AG04450 (cell line): ENCODE results near the gene SMARCA5. TPM values are rescaled to one million over a fixed set of nuclear protein-coding genes. Genes with fewer than 3 reads are reported as not detected.

Experiments
- CTCF ChIA-PET: fragments of 300-600, 350-600 bp; formaldehyde crosslinking; extraction: SDS; loops from one replicate; lab custom pipeline; 2022; ENCODE audit warnings: antibody characterized with exemption, inconsistent platforms; lab: Charles Lee
- POLR2A ChIA-PET: fragments of 350-600 bp; formaldehyde crosslinking; extraction: SDS; loops from one replicate; lab custom pipeline; 2021; ENCODE audit warnings: antibody characterized with exemption, inconsistent platforms; lab: Yijun Ruan, JAX
- DNase-seq: peaks from one replicate; pipeline ENCODE4 v3.0.0-alpha.2; 2011; ENCODE audit warnings: low read depth, low spot score
- H3K27ac ChIP-seq: one replicate; pipeline ENCODE4 v1.5.1; 2012; ENCODE audit warnings: low read depth, low read length, control low read depth
- H3K27me3 ChIP-seq: one replicate; pipeline ENCODE4 v1.6.0; 2012; ENCODE audit warnings: low read length; ENCODE audit not compliant: control insufficient read depth, insufficient read depth
- H3K4me3 ChIP-seq: 2 replicates; pipeline ENCODE4 v1.5.1; 2011; ENCODE audit warnings: mild to moderate bottlenecking, low read depth, low read length, control low read depth
- H3K9me3 ChIP-seq: 2 replicates; pipeline ENCODE4 v1.5.1; 2012; ENCODE audit warnings: low read length; ENCODE audit not compliant: control insufficient read depth, insufficient read depth
- polyA plus RNA-seq: library from polyadenylated mRNA; depleted of rRNA; stranded (reverse); fragments of >200 nt; gene quantifications from 2 replicates; pipeline ENCODE4 v1.2.3, GENCODE V29; 2011; rRNA removed
- TF ChIP-seq, protein P1 (sequence below): IDR thresholded peaks from 2 replicates; pipeline ENCODE4 v1.5.1; 2011; ENCODE audit warnings: low read depth, low read length, control low read depth, inconsistent platforms

SMARCA5 gene
- polyA plus RNA-seq, 1 experiment, result 26.8 TPM

DNA sequence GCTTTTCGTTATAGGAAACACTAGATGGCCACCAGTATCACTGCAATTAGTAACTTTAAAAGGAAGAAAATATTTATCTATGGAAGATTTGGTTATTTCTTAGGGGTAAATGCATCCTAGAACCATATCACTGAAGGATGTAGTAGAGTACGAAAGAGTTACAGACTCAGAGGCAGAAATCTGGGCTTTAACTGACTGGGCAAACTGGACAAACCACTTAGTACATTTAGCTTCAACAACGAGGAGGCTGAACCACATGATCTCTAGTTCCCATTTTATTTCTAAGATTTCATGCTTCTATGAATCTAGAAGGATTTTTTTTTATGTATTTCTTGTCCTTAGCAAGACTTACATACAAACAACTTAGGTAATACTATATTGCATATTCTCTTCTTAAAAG lies 93.0 kb downstream of the SMARCA5 start:
- ChIA-PET CTCF (no interaction called here), POLR2A (no interaction called here)
- DNase-seq, result no peak
- TF ChIP-seq, protein P1, sequence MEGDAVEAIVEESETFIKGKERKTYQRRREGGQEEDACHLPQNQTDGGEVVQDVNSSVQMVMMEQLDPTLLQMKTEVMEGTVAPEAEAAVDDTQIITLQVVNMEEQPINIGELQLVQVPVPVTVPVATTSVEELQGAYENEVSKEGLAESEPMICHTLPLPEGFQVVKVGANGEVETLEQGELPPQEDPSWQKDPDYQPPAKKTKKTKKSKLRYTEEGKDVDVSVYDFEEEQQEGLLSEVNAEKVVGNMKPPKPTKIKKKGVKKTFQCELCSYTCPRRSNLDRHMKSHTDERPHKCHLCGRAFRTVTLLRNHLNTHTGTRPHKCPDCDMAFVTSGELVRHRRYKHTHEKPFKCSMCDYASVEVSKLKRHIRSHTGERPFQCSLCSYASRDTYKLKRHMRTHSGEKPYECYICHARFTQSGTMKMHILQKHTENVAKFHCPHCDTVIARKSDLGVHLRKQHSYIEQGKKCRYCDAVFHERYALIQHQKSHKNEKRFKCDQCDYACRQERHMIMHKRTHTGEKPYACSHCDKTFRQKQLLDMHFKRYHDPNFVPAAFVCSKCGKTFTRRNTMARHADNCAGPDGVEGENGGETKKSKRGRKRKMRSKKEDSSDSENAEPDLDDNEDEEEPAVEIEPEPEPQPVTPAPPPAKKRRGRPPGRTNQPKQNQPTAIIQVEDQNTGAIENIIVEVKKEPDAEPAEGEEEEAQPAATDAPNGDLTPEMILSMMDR, result no peak
- Histone ChIP-seq H3K9me3 (no peaks in the 10 kb centered on the region), H3K4me3 (no peak overlapping the region), H3K27ac (no peak overlapping the region), H3K27me3 (no peaks in the 10 kb centered on the region)

Other genes starting within 250 kb of the SMARCA5 start
- gene GAB1, start 176.8 kb upstream of the SMARCA5 start, polyA plus RNA-seq, result 11.7 and 13.8 TPM in 2 replicates
- not detected in 2 replicates for gene FREM3, start 187.0 kb downstream of the SMARCA5 start, polyA plus RNA-seq